SU-DHL-6 (cell line): ENCODE data around the gene TMPRSS4.

ENCODE experiments used
- CTCF ChIP-seq: fragments of 200-600 bp; sonication (generic); IDR thresholded peaks from one replicate; pipeline ENCODE4 v1.5.1; 2017; ENCODE audit warnings: antibody characterized with exemption, mild to moderate bottlenecking, low read length, moderate library complexity; ENCODE audit not compliant: insufficient read depth, poor library complexity, severe bottlenecking
- EZH2phosphoT487 ChIP-seq: fragments of 200-600 bp; sonication (generic), shearing (Covaris generic); conservative IDR thresholded peaks from 2 replicates; pipeline ENCODE4 v1.6.1; 2018; ENCODE audit warnings: mild to moderate bottlenecking, antibody characterized with exemption, low read length, moderate library complexity, mixed read lengths

GRCh38 chr11:118068206-118068944 lies 8.5 kb upstream of the TMPRSS4 start:
- TF ChIP-seq CTCF (no peak), EZH2phosphoT487 (no peak)
